Measurements from ENCODE around the gene HS6ST3. TPM values are rescaled to one million over a fixed set of nuclear protein-coding genes. Genes with fewer than 3 reads are reported as not detected.

The HS6ST3 gene
- total and polyA plus RNA-seq, 8 donors, result 0.03 to 0.15 (median 0.10) TPM

- intact Hi-C loops (cut with DNase I), result no loop called here
Measured at GRCh38 chr13:96809366-96810096, 719.6 kb downstream of the HS6ST3 start.

GRCh38 chr13:96810104-96810503, 720.2 kb downstream of the HS6ST3 start:
- TF ChIP-seq CTCF (IDR thresholded peaks at IDR 0.05), result no peak
- DNase-seq, result no peak
- intact Hi-C loops (cut with DNase I), result no loop called here

More at GRCh38 chr13:96809366-96810096, 719.6 kb downstream of the HS6ST3 start:
- H3K9me3 ChIP-seq, result no peaks in the 10 kb centered on the region
- H3K4me3 ChIP-seq, result no peak overlapping the region
- no peak overlapping the region for H3K27ac ChIP-seq
- H3K4me1 ChIP-seq, result no peaks in the 10 kb centered on the region
- TF ChIP-seq CTCF (IDR thresholded peaks at IDR 0.05), result no peak
- H3K36me3 ChIP-seq, result no peaks in the 10 kb centered on the region
- no peak for DNase-seq
- H3K27me3 ChIP-seq, result no peaks in the 10 kb centered on the region
- no peak for ATAC-seq

GRCh38 chr13:96811049-96811448, 721.1 kb downstream of the HS6ST3 start:
- no peak for TF ChIP-seq CTCF (IDR thresholded peaks at IDR 0.05)
- no peaks in the 10 kb centered on the region for H3K27me3 ChIP-seq
- H3K27ac ChIP-seq, result no peak overlapping the region
- H3K36me3 ChIP-seq, result no peaks in the 10 kb centered on the region
- DNase-seq (no peak), ATAC-seq (no peak)
- no peaks in the 10 kb centered on the region for H3K4me1 ChIP-seq
- intact Hi-C loops (cut with DNase I), result no loop called here
- H3K9me3 ChIP-seq, result no peaks in the 10 kb centered on the region
- no peak overlapping the region for H3K4me3 ChIP-seq

More at GRCh38 chr13:96810104-96810503, 720.2 kb downstream of the HS6ST3 start:
- no peak overlapping the region for H3K4me3 ChIP-seq
- no peak for ATAC-seq
- H3K4me1 ChIP-seq, result no peaks in the 10 kb centered on the region
- no peaks in the 10 kb centered on the region for H3K27me3 ChIP-seq
- H3K9me3 ChIP-seq, result no peaks in the 10 kb centered on the region
- H3K36me3 ChIP-seq, result no peaks in the 10 kb centered on the region
- H3K27ac ChIP-seq, result no peak overlapping the region

GRCh38 chr13:96816261-96816660, 726.4 kb downstream of the HS6ST3 start:
- Histone ChIP-seq H3K36me3 (no peaks in the 10 kb centered on the region), H3K4me1 (no peaks in the 10 kb centered on the region), H3K27ac (no peak overlapping the region), H3K27me3 (no peaks in the 10 kb centered on the region), H3K9me3 (no peaks in the 10 kb centered on the region), H3K4me3 (no peak overlapping the region)
- DNase-seq (no peak), ATAC-seq (no peak)
- intact Hi-C loops (cut with DNase I), result no loop called here
- no peak for TF ChIP-seq CTCF (IDR thresholded peaks at IDR 0.05)

DNA sequence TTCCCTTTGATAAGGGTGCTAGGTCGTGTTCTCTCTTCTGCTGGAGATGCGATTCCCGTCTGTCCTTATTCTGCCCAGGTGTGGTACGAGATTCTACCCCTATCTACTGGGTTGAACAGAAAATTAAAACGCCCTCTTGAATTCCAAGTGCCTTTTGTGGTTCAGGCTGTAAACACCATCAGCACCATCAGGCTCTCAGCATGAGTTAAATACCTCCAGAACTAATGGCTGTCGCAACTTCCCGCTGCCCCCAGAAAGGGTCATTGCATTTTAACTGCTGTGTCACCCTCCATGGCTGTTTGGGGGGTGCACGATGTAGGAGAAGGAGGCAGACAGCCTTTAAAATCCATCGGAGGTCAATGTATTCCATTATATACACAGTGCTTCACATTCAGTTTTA, 727.0 kb downstream of the HS6ST3 start:
- Histone ChIP-seq H3K27me3 (no peaks in the 10 kb centered on the region), H3K9me3 (no peaks in the 10 kb centered on the region), H3K4me1 (no peaks in the 10 kb centered on the region), H3K4me3 (no peak overlapping the region), H3K36me3 (no peaks in the 10 kb centered on the region), H3K27ac (no peak overlapping the region)
- DNase-seq (no peak), ATAC-seq (no peak)
- no peak for TF ChIP-seq CTCF (IDR thresholded peaks at IDR 0.05)
- intact Hi-C loops (cut with DNase I), result no loop called here
